Stimulated activated CD8-positive, alpha-beta memory T cell treated with anti-CD3 and anti-CD28 coated beads, Interleukin-4, amount 100 ng/mL, for 4 hours (primary cell): Measurements from ENCODE around the gene CNGA3.

ENCODE experiments used
- DNase-seq, 2 donors: peaks; one replicate each; pipeline ENCODE4 v3.0.0-alpha.2; 2020; ENCODE audit warnings: low read depth in 2 of 2, low spot score in 1 of 2

CNGA3 gene

DNA sequence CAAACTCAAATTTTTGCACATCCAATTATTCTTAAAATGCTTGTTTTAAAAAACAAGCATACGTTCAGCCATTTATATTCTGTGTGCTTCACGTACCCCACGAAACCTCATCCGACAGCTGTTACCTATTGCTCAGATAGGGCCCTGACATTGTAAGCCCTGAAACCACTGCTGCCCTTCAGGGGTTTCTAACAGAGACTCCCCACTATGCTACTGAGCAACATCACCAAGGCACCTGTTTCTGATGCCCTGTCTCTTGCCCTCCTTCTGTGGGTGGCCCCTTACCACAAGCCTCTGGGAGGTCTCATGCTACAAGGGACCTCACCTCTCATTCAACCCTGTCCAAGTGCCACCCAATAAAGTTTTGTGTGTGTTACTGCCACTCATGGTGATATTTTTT, 18.5 kb upstream of the CNGA3 start:
- DNase-seq: no peak

DNA sequence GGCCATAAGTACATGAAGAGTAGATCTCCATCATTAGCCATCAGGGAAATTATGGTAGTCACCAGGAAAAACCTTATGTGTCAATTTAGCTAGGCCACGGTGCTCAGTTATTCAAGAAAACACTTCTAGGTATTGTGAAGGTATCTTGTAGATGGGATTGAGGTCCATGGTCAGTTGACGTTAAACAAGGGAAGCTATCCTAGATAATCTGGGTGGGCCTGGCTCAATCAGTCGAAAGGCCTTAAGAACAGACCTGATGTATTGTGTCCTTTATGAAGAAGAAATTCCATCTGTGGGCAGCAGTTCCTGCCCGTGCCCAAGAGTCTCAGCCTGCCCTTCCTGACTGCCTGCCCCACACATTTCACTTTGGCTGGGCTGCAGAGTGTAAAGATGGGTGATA, 16.7 kb upstream of the CNGA3 start:
- DNase-seq: no peak

DNA sequence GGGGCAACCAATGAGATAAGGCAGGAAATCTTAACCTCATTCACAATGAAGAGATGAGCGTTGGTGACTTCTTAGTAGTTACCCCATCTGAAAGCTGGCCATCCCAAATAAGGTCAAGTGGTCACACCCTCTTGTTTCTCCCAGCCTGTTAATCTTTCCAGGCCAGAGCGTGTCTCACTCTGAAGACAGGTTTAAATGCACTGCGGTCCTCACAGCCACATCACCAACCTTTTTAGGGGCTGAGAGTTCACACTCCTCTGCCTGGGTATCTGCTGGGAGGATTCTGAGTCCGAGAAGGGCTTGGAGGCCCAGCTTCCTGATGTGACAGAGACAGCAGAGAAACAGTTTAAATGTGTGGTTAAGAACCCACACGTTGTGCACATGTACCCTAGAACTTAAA, 13.3 kb upstream of the CNGA3 start:
- no peak for DNase-seq

DNA sequence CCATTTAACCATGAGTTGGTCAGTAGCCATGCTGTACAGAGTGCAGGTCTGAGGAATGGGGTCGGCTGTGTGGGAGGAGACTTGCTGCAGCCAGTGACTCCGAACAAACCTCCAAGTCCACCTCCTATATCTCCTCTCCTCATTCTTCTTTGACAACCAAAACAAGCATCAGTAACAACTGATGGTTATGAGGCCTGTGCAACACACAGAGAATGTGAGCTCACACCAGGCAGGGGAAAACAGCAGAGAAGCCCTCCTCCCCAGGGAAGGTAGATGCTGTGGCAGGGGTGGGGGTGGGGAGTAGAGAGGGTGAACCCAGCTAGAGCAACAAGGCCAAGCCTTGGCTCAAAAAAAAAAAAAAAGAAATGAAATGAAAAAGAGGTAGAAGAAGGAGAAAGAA, 12.3 kb upstream of the CNGA3 start:
- DNase-seq: no peak

DNA sequence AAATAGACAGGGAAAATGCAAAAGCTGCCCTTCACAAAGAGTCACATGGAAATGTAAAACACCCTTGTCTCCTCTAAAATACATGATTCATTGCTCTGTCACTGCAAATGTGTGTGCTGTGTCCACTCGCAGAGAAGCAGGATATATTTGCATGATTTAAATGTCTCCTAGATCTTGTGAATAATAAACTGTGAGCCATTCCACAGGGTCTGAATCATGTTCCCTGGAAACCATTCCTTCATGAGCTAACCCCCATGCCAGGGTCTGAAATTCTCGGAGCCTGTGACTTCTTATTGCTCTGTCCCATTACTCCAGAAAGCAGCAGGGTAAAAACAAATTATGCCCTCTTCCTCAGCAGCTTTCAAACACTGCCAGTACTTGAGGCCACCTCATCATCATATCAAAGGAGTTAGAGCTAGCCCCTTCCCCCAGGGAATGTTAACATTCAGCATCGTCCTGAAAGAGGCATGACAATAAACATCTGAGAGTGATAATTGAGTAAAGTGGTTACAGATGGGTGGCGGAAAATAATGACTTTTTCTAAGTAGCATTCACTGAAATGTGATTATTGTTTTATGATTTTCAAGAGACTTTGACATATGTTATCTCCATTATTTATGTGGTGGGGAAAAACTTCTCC, 11.7 kb upstream of the CNGA3 start:
- no peak for DNase-seq

DNA sequence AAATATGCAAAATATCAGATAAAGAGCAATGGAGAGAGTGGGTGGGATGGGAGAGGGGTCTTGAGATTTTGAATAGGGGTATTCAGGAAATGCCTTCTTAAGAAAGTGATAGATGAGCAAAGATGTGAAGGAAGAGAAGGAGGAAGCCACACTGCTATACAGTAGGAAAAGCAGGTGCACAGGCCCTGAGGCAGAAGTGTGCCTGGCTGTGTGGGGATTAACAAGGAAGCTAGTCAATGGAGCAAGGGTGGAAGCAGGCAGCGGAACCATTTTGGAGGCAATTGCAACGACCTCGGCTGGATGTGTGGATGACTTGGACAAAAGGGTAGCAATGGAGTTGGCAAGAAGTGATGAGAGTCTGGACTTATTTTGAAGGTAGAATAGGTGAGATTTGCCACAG, 11.0 kb upstream of the CNGA3 start:
- no peak for DNase-seq

DNA sequence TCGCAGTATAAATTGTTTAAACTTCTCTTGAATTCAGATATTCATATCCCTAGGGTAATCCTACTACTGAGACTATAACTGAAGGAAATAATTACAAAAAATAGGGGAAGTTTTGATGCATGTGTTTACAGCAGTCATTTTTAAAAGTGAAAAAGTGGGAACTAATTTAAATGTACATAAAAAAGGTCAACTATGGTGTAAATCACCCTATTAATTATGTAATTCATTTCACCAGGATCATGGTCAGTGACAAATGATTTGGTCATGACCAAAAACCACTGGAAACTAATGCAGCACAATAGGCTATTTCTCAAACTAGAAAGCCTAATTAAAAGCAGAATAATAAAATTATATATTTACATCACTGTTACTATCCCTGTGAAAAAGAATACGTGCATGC, 5.0 kb upstream of the CNGA3 start:
- no peak for DNase-seq

DNA sequence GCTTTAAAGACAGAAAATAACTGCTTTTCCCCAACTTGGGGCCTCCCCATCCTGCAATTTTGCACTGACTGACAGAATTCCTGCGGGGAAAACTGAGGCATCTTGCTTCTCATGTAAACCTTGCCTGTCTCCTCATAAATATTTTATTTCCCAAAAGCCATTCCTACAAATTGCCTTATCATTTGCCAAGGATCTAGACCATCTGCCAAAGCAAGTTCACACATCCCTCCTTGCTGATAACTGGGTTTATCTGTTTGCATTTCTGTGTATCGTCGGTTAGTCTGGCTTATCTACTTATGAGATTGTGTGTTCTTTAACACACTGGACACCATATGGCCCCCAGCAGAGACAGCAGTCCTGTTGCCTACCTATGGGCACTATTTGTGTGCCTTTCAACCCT, 3.0 kb upstream of the CNGA3 start:
- DNase-seq: no peak

DNA sequence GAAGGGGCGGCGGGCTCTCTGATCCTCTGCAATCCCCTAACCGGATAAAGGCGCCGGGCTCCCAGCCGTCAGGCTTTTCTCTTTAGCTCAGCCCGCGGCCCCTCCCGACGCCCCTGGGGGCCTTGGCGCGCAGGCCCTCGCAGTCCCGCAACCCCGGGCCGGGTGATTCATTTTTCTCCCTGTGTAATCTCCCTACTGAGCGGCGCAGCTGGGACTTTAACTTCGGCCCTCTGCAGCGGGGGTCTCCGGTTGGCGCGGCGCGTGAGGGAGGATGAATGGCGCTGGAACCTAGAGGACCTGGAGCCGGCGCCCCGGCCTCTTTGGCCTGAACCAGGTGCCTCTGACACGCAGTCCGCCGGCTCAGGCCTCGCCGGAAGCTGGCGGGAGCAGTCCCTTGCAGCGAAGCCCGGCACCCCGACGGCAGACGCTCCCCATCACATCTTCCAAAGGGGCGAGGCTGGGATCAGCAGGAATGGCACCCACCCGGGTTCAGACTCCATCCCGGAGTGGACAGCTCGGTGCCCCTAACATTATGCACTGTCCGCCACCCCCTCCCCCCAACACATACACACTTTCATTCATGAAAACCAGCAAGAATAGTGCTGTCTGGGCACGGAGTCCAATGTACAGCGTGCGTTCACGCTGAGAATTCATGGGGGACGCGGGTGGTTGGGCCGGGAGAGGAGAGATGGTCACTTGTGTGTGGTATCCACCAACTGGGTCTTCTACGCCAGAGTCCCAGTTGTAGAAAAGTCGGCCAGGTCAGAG, 1.2 kb downstream of the CNGA3 start:
- DNase-seq: no peak

DNA sequence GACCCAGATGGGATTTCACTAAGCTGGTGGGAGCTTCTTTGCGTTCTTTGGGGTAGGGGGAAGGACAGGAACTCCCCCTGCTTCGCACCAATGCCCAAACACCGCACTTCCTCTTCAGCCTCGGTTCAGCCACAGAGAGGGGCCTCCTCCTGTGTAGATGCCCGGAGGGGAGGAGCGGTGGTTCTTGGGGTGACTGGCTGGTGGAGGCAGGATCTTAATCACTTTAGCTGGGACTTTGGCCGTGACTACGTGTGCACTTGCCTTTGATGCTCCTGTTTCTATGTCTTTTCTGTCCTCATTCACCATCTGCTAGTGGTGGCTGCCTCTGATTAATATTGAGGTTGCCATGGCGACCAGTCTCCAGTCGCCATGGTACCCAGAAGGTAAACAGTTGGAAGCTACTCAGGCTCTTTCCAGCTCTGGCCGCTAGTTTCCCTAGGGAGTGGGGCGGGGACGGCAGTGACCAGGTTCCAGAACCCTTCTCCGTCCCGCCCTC, 1.9 kb downstream of the CNGA3 start:
- no peak for DNase-seq

DNA sequence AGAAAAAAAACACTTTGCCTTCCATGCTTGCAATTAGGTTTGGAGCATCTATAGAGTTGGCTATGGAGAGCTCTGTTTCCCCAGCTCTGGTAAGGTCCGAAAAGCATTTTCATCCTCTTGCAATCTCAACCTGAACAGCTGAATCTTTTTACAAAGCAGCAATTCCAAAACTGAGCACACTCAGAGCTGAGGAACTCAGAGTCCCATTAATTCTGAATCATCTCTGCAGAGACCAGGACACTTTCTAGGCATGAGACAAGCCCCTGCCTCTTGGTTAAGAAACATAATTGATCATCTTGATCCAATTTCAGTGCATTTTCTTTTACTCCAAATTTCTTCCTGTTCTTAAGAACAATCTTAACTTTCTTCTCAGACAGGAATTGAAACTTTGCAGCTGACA, 4.2 kb downstream of the CNGA3 start:
- DNase-seq: no peak

DNA sequence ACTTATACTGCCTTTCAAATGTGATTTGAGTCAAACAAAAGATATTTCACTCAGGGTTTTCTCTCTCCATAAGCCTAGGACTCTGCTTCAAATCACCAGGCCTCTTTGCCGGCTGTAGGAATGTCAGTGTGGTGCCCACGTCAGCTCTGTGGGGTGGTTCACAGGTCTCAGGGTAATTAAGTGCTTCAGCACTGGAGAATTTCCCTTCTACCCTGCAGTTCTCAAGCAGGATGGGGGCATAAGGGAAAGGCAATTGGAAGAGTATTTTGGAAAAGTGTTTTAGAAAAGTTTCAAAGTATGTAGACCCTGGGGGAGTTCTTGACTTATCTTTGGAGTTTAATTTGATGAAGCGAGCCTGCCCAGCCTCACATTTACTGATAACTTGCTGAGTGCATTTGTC, 9.6 kb downstream of the CNGA3 start:
- DNase-seq: no peak

DNA sequence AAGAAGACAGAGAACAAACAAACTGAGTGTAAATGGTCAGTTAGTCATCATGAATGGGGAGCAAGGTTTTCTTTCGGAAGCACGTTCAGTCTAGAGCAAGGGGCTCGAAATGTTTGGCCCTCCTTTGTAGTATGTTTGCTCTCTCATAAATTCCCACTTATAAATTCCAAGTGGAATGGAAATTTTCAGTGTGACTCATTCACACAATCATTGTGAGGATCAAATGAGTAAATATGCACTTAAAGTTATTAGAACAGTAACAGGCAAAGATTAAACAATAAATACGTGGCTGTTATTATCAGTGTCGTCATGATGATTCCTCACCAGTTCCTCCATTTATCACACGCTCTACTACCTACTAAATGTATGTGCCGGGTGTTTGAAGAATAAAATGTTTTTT, 10.5 kb downstream of the CNGA3 start:
- DNase-seq: no peak

DNA sequence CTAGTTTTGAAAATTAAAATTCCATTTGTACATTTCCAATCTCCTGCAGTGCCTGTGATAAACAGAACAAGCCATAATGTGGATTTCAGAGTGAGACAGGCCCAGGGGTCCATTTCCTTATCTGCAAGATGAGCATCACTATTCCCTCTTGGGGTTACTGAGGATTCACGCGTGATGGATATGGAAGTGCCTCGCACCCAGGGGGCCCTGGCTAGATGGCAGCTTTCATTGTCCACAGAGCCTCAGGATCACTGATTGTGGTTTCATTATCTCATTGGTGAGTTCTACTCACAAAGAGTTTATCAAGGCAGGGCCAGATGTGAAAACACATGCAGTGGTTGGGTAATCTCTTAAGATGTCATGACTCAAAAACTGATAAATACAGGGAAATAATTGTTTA, 11.6 kb downstream of the CNGA3 start:
- DNase-seq: no peak

DNA sequence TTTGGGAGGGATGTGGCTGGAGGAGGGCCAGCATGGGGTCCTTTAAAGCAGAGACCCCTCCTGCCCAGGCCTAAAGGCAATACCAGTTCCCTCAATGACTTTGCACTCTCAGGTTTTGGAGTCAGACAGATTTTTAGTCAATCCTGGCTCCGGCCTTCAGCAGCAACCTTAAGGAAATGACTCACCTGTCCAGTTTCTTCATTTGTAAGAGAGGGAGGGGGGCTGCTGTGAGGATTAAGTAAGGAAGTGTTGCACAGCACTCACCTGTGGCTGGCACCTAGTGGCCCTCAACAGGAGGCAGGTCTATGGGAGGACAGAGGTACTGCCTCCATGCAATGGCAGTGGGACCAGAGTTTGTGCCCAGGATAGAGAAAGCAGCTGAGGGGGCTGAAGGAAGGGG, 13.7 kb downstream of the CNGA3 start:
- no peak for DNase-seq

DNA sequence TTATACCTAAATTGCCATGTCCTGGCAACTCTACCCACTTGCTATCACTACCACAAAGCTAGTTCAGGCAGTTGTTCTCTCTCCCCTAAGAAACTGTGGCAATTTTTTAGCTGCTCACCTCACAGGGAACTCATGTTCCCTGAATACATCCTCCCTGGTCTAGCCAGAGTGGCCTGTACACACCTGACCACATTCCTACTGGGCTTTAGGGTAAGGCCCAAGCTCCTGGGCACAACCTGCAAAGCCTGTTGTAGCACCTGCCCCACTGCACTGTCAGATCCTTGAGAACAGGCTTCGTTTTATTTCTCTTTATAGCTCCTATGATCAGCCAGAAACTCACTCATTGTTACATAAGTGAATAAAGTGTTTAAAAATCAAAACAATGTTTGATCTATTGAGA, 21.5 kb downstream of the CNGA3 start:
- no peak for DNase-seq

DNA sequence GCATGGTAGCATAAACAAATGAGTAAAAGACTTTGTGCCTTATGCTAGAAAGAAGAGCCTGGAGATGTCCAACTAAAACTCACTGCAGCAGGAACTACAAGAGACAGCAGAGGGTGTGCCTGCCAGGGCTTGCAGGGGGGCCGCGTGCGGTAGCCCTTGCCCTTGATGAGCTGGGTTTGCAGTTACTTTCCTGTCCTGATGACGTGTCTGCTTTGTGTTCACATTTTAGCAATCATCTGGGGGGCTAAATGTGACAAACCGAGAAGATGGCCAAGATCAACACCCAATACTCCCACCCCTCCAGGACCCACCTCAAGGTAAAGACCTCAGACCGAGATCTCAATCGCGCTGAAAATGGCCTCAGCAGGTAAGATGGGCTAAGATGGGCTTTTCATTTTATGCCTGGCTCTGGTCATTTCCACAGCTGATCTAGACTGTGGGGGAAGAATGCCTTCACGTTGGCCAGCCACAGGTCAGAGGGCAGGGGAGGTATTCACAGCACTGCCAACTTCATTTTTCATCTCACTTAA, 23.5 kb downstream of the CNGA3 start:
- DNase-seq: no peak

DNA sequence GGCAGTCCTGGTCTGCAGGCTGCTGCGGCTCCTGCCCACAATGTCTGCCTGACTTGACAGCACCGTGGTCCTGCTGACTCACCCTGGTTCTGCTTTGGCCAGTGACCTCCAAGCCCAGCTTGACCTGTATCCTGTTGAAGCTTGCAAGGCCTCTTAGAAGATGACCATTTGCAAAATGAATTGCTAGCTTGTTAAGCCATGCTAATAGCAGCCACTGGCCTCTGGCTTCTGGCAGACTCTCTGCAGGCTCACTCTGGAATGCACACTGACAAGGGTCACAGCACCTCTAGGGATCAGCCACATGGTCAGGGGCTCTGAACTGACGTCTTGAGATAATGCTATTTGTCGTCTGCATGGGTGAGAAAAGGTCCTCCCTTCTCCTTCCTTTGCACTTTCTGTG, 25.9 kb downstream of the CNGA3 start:
- no peak for DNase-seq

DNA sequence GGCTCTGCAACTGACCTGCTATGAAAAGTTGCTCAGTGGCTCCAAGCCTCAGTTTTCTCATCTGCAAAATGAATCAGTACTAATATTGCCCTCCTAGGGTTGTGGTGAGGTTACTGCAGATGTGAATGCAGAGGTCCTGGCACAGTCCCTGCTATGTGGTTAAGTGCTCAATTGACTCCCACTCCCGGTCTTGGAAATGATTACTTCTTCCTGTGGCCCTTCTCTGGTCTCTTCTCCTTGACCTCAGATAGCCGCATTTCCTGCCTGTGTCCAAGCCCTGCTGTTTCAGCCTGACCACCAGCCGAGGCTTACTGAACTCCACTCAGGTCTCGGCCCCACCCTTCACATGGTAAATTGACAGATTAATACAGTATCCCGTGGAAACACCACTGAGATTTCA, 26.3 kb downstream of the CNGA3 start:
- no peak for DNase-seq

DNA sequence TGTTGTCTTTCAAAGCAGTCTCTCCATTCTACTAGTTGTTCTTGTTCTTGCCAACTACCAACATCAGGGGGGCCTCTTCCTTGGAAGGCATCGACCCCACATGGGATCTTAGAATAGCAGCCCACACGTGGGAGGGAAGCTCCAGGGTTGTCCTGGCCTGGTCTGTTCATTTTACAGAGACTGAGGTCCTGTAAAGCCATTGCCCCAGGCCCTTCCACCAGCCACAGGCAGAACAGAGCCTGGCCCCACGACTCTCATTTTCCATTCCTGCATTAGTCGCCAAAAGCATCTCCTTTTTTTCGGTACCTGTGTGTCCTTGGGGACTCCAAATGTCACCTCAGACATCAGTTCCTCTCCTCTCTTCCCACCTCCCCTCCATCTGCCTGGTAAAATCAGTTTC, 28.0 kb downstream of the CNGA3 start:
- no peak for DNase-seq

DNA sequence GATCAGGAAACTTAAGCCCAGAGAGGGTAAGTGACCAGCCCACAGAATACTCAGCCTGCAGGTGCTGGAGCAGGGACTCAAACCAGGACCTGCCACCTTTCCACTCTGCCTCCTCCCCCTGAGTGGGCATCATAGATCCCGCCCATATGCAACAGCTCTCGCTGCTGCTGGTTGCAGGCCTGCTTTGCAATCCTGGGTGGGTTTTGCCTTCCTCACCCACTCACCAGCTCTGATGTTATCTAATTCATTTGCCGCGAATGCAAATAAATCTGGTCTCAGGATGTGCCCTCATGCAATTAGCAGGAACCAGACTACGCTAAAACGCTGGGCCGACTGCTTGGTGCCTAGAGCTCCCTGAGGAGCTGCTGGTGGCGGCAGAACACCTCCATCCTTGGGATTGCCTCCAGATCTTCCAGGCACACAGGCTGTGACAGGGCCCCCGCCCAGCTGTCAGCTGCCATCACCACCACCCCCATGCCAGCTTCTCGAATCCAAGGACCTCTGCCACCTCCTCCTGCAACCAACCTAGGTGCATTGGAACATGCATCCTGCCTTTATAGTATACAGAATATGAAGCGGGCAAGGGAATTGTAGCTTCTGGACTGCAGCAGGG, 28.8 kb downstream of the CNGA3 start:
- DNase-seq: no peak

DNA sequence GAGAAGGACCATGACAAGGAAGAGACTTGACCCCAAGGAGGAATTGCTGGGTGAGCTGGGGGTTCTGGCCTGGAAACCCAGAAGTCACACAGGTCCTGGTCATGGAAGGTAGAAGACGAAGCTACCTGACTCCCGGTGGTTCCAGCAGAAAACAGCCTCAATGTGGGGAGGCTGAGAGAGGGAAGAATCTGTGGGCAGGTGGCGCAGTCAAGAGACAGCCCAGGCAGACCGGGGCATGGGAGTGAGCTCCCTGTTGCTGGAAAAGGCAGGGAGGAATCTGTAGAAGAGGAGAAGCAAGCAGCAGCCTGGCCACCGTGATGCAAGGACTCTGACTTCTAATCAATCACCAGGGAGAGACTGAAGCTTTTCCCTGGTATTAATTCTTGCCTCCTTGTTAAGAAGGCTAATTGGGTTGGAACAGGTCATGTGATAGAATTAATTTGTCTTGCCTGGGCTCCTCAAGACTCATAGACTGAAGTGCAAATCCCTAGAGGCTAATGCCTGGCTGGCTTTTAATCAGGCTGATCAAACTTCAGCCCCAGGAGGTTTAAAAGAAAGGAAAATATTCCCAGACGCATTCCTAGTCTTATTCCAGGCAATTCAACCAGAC, 30.1 kb downstream of the CNGA3 start:
- no peak for DNase-seq
